ENCODE measurements around the gene SNAPC4.

DNA sequence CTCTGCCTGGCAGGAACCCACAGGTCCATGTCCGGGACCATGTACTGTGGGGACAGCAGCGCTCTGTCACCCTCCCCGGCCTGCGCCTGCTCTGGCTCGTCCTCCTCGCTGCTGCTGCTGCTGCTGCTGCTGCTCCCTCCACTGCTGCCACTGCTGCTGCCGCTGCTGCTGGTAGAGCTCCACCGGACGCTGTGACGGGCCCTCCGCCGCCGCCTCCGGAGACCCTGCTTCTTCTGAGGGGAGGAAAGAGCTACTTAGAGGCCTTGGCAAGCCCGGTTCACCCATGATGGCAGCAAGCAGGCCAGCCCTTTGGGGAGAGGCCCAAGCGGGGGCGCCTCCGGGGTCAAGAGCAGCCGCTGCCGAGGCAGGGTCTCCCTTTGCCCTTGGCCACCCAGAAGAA lies 16.5 kb downstream of the SNAPC4 start:
- TF ChIP-seq, protein P1, sequence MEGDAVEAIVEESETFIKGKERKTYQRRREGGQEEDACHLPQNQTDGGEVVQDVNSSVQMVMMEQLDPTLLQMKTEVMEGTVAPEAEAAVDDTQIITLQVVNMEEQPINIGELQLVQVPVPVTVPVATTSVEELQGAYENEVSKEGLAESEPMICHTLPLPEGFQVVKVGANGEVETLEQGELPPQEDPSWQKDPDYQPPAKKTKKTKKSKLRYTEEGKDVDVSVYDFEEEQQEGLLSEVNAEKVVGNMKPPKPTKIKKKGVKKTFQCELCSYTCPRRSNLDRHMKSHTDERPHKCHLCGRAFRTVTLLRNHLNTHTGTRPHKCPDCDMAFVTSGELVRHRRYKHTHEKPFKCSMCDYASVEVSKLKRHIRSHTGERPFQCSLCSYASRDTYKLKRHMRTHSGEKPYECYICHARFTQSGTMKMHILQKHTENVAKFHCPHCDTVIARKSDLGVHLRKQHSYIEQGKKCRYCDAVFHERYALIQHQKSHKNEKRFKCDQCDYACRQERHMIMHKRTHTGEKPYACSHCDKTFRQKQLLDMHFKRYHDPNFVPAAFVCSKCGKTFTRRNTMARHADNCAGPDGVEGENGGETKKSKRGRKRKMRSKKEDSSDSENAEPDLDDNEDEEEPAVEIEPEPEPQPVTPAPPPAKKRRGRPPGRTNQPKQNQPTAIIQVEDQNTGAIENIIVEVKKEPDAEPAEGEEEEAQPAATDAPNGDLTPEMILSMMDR (IDR thresholded peaks at IDR 0.05): no peak
- no peak for TF ChIP-seq POLR2AphosphoS5 (IDR thresholded peaks at IDR 0.05; ENCODE audit: insufficient read depth in 1 of 2, low read depth in 1 of 2)
- no peak for TF ChIP-seq POLR2A (IDR thresholded peaks at IDR 0.05)

Data from vagina (tissue), 2 donors.